C4-2B (cell line): Measurements from ENCODE around the gene ALDH1L1.

Source experiments
- CTCF ChIP-seq: fragments of 450-650 bp; conservative IDR thresholded peaks from 2 replicates; pipeline ENCODE4 v1.5.1; 2017; ENCODE audit warnings: mild to moderate bottlenecking
- ZFX ChIP-seq: fragments of 450-650 bp; IDR thresholded peaks from 2 replicates; pipeline ENCODE4 v1.6.1; 2017

DNA sequence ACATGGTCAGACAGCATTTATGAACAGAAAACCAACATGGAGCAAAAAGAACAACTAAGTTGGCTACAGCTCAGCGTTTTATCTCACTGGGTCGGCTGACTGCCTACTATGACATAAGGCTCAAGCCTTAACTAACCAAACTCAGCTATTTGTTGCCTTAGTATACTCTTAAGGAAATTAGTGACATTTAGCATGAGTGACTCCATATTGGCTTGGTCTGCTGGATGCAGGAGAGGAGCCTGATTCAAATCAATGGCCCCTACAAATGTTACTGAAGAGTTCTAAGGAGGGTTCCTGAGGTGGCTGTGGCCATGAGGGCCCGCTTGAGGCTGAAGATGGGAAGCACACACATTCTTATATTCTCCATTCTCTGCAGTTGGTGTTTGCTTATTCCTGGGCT is 20.1 kb upstream of the ALDH1L1 start:
- TF ChIP-seq CTCF (no peak), ZFX (no peak)
